NCI-H128 (cell line): Measurements from ENCODE around the gene ZNHIT6.
"Not testable (repeated sequence)": the region's sequence is repeated elsewhere in the genome, so short reads cannot be mapped to it uniquely, and the experiment has no call there.

ENCODE experiments used
- DNase-seq: peaks from one replicate; lab custom pipeline; 2025; ENCODE audit not compliant: unreplicated experiment; lab: John Stamatoyannopoulos, UW

ZNHIT6 gene

DNA sequence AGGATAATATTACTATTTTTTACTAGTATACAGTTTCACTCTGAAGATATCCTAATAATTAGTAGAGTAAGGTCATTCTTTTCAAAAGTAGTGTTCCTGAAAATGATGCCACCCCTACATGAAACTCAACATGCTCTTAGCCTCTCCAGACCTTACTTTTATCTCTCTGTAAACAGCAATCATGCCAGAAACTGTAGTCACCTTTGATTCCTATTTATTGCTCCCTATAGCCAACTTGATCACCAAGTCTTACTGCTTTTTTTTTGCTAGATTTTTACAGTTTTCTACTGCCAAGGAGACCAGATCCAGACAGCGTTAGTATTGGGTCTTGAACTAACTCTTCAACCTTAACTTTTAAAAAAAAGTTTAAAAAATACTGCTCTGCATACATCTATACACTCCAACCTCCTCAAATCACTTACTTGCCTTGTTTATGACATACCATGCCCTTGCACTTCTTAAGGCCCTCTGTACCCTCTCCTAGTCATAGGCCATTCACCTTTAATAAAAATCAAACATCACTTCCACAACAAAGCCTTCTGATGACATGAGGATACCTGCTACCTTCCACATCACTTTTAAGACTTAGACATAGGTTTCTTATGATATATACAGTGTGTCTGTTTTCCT lies 36.1 kb downstream of the ZNHIT6 start:
- no peak for DNase-seq

GRCh38 chr1:85665932-85666331 lies 42.3 kb downstream of the ZNHIT6 start:
- DNase-seq, result no peak

DNA sequence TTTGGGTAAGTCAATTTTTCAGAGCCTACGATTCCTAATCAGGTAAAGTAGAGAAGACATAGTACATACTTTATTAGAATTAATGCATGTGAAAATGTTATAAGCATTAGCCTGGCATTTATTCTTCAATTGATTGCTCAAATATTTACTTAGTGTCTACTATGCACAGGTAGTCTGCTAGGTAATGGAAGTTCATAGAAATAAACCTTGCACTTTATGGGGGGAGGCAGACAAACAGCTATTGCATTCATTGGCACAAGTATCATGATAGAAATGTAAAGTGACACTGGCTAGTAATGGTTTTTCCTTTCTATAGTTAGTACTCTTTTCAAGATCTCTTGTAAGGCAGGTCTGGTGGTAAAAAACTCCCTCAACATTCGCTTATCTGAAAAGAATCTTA lies 44.9 kb downstream of the ZNHIT6 start:
- DNase-seq, result no peak

DNA sequence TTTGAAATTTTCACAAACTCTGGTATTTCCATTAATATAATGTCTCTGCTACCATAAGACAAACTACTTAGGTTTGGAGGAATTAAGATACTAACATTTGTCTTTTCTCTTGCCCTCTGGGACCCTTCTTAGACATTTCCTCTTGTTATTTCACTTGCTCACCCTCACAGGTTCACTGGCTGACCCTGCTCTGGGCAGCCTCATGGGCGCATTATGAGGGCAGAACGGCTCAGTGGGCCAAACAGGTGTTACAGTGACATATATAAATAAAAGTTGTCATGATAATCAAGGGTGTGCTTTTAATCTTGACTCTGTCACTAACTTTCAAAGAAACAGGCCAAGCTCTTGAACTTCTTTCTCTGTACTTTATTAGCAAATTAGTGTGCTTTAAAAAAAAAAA lies 46.5 kb downstream of the ZNHIT6 start:
- no peak for DNase-seq

DNA sequence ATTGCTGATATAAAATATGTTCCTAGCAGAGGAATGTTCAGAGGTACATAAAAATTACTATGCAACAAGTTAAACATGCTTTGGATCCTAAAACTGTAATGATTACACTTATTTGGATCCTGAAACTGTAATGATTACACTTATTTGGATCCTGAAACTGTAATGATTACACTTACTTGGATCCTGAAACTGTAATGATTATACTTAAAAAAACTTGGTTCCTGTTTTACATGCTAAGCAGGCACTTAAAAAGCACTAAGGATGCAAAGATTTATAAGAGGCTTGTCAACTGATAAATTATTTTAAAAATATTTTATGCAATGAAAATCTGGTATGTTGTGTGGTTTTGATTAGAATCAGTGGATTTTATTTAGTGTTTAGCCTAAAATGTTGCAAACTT lies 47.7 kb downstream of the ZNHIT6 start:
- DNase-seq, result no peak

DNA sequence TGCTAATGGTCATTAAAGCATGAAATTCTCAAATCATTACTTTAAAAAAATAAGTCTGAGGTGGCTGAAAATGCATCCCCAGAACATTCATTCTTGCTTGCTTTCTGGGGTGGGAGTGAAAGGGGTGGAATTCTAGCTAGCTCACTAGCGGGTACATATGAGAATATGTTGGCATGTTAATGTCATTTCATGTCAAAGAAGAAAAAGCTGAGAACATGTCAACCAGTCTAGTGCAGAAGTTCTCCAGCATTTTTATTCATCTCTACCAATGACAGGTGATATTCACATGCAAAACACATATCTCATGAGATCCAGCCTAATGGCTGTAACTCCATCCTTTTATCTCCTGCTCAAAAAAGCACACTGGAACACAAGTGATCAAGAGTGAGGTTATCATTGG lies 49.1 kb downstream of the ZNHIT6 start:
- no peak for DNase-seq

DNA sequence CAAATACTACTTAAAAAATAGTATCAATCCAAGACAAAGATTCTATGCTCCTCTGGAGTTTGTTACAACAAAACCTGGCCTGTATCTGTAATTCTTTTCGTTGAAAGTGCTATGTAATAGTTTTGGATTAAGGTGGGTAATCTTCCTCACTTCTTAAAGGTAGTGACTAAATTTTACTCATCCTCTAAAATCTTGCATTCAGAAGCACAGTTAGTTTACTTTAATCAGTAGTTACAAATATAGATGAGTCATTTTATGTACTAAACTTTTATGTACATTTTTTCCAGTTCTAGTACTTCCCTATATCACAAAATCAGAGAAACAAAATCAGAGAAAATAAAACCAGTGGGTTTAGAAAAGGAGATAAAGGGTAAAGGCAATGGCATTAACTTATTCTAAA lies 51.3 kb downstream of the ZNHIT6 start:
- no peak for DNase-seq

DNA sequence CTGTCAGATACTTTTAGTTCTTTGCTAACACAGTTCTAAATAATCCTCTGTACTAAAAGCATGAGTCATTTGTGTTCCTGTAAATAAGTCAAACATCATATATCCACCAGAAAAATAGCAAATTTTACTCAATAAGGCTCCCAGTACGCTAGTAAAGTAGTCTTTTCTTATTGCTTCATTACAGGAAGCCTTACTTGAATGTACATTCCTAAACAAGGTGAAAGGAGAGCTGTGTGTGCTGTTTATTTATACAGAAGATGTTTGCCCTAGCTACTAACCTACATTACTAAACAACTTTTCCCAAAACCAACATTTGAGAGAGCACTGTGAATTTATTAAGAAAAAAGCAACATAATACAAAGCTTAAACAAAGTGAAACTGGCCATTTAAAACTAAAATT lies 52.0 kb downstream of the ZNHIT6 start:
- no peak for DNase-seq

GRCh38 chr1:85655315-85655714 lies 52.9 kb downstream of the ZNHIT6 start:
- no peak for DNase-seq

DNA sequence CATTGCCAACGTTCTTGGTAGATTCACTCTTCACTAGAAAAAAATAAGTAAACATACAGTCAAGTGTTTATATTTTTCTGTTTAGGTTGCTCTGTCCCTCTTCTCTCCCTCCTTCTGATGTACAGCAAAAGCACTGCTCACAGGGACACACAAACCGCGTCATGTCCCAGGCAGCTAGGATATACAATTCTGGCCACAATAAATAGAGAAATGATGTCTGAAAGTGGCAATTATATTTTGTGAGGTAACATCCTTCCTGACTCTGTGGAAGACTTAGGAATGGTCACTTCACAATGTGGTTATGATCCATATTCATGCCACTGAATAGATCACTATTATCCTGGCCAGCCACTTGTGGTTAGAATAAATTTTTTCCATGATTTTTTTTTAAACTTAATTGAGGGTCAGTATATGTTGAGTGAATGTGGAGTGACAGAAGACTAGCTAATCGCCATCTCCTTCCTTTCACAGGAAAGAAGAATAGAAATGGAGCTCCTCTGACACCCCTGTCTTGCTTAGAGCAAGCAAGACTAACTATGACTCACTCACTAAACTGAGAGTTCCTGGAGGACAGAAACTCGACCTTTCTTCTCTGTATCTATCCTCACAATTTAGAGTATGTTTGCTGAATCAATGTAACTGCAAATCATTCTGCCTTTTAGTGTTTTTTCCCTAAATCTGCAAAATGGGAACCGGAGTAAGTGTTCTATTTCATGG lies 54.0 kb downstream of the ZNHIT6 start:
- DNase-seq, result no peak

DNA sequence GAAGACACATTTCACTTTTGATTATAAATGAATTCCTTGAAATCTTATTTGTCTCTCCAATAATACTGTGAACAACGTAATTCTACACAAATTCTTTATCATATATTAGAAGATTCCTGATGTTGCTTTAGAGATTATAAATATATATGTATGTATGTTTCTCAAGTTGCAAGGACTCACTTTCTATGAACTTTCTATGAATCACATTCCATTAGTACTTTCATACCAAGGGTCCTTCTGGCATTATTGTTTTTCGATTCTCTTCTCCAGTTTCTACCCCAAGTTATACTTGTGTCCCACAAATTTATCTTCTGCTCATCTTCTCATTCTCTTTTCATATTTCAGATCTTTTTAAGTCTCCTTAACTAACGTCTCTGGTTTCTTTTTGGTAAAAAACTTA lies 55.9 kb downstream of the ZNHIT6 start:
- DNase-seq, result no peak

GRCh38 chr1:85650645-85651044 lies 57.6 kb downstream of the ZNHIT6 start:
- DNase-seq, result no peak

GRCh38 chr1:85649591-85649990 lies 58.6 kb downstream of the ZNHIT6 start:
- DNase-seq, result no peak

DNA sequence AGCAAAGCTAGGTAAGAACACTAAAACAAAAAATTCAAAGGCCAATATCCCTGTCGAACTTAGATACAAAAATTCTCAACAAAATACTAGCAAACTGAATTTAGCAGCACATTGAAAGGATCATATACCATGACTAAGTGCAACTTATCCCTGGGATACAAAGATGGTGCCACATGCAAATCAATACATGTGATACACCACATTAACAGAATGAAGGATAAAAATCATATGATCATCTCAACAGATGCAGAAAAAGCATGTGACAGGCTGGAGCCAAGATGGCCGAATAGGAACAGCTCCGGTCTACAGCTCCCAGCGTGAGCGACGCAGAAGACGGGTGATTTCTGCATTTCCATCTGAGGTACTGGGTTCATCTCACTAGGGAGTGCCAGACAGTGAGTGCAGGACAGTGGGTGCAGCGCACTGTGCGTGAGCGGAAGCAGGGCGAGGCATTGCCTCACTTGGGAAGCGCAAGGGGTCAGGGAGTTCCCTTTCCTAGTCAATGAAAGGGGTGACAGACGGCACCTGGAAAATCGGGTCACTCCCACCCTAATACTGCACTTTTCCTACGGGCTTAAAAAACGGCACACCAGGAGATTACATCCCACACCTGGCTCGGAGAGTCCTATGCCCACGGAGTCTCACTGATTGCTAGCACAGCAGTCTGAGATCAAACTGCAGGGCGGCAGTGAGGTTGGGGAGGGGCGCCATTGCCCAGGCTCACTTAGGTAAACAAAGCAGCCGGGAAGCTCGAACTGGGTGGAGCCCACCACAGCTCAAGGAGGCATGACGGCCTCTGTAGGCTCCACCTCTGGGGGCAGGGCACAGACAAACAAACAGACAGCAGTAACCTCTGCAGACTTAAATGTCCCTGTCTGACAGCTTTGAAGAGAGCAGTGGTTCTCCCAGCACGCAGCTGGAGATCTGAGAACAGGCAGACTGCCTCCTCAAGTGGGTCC lies 66.4 kb downstream of the ZNHIT6 start:
- DNase-seq, result not testable (repeated sequence)

- not testable (repeated sequence) for DNase-seq
These were observed 68.3 kb downstream of the ZNHIT6 start for GRCh38 chr1:85639920-85640319.

DNA sequence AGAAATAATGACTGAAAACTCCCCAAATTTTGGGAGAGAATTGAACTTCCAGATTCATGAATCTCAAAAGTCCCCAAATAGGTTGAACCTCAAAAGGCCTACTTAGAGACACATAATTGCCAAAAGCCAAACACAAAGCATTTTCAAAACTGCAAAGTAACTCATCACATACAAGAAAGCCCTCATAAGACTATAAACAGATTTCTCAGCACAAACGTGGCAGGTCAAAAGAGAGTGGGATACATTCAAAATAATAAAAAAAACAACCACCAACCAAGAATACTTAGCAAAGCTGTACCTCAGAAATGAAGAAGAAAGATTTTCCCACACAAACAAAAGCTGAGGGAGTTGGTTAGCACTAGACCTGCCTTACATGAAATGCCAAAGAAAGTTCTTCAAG lies 69.8 kb downstream of the ZNHIT6 start:
- no peak for DNase-seq

DNA sequence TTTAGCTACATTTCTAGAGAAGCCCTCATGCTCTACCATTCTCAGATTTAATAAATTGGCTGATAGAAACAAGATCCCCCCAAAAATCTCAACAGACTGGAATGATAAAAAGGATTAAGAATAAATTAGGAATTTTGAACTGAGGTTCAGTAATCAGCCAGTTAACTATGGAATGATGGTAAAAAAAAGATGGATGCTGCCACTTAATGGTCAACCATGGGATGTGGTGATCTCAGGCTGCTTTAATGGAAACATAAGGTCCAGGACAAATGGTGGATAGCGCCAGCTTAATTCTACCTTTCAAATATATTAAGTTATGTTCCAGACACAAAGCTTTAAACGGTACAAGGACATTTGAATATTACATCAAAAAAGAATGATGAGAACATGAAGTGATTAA lies 77.7 kb downstream of the ZNHIT6 start:
- no peak for DNase-seq

- no peak for DNase-seq
These were observed 78.7 kb downstream of the ZNHIT6 start for GRCh38 chr1:85629532-85629920.

DNA sequence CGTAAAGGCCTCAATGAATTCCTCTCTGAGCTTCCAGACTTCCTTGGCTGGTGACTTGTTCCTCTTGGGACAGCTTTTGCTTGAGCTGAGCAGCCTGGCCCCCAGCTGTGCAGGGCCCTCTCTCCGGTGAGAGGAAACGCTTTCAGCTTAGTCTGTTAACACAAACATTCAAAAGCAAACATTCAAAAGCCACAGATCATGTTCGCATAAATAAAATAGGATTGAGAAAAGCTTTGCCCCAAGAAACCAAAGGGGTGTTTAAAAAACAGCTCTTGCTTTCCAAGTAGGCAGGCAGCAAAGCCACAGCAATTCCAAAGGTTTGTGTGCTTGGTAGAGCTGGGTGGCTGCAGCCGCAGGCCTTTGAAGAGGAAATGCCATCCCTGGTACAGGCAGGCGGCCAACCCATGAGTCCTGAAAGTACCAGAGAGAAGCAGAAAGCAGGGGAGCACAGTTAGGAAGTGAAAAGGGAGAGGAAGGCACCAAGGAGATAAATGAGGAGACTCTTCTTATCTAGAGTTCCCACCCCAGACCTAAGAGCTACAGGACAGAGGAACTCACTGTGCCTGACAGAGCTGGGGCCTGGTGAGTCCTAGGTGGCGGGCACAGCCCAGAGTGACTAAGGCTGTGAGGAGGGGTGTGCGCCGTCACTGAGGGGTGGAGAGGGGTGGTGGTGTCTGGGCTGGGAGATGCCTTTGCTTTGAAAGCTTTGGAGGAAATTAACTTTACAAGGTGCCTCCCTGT lies 79.3 kb downstream of the ZNHIT6 start:
- no peak for DNase-seq

DNA sequence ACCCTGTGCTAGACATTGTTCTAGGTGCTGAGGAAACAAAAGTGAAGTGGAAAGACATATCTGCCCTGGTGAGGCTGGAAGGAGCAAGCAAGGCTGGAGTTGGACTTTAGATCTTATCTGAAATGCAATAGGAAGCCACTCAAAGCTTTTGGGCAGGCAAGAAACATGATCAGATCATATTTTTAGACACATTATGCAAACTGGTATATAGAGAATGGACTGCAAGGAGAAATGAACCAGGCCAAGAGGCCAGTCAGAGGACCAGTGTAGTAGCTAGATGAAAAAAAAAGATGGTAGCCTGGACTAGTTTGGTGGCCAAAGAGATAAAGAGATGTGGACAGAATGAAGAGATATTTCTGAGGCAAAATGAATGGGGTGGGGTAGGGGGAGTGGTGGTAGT lies 81.4 kb downstream of the ZNHIT6 start:
- DNase-seq, result no peak

GRCh38 chr1:85624361-85624760 lies 83.9 kb downstream of the ZNHIT6 start:
- DNase-seq, result no peak
